Body of pancreas (tissue), 4 donors: Measurements from ENCODE around the gene CHSY1.

Source experiments
- CTCF ChIP-seq, 7 experiments: fragments of 450-650 bp in 4 of 7; fragments of 200-600 bp in 3 of 7; sonication (generic) in 3 of 7; IDR thresholded peaks; one replicate each; pipeline ENCODE4 v1.5.1; 2016 to 2019; ENCODE audit warnings: antibody characterized with exemption in 7 of 7
- POLR2A ChIP-seq, 3 donors: fragments of 450-650 bp; IDR thresholded peaks; one replicate each; pipeline ENCODE4 v1.6.1; 2016; ENCODE audit warnings: antibody characterized with exemption in 3 of 3, mild to moderate bottlenecking in 2 of 3

- no peak for TF ChIP-seq CTCF (IDR thresholded peaks at IDR 0.05)
- TF ChIP-seq POLR2A (IDR thresholded peaks at IDR 0.05): no peak
These were observed 53.7 kb downstream of the CHSY1 start for GRCh38 chr15:101198031-101198575.
